IMR-90 (cell line): ENCODE measurements around the gene ARL14EPL. TPM values are rescaled to one million over a fixed set of nuclear protein-coding genes. Genes with fewer than 3 reads are reported as not detected.

Experiments used
- ATAC-seq: fragments of 200-7000 bp; cut with Tn5 transposase; 2 replicates; pipeline ENCODE4 v1.9.1; 2020; ENCODE audit warnings: low read depth, mild to moderate bottlenecking, moderate library complexity
- BruUV-seq: library from RNA; stranded (reverse); fragments of 400-500 nt; replicated peaks from 2 replicates; lab custom pipeline; 2021; lab: Mats Ljungman, UMichigan
- CTCF ChIA-PET: fragments of 300-600 bp; formaldehyde crosslinking; extraction: SDS; loops from one replicate; lab custom pipeline; 2021; ENCODE audit warnings: antibody characterized with exemption; lab: Yijun Ruan, JAX
- POLR2A ChIA-PET: fragments of 300-600 bp; sonication (Branson Sonifier 250); formaldehyde crosslinking; loops from one replicate; lab custom pipeline; 2022; ENCODE audit warnings: antibody characterized with exemption; ENCODE audit not compliant: unreplicated experiment; lab: Charles Lee
- DNase-seq: peaks from one replicate; pipeline ENCODE4 v3.0.0; 2013
- H2AFZ ChIP-seq: replicated peaks from 2 replicates; pipeline ENCODE3; 2013; ENCODE audit warnings: low read length, mild to moderate bottlenecking; ENCODE audit not compliant: poor library complexity
- H2AK5ac ChIP-seq: 2 replicates; pipeline ENCODE4 v1.6.1; 2013; ENCODE audit warnings: low read depth, low read length, inconsistent platforms
- H2AK9ac ChIP-seq: replicated peaks from 2 replicates; pipeline ENCODE3; 2013; ENCODE audit warnings: mild to moderate bottlenecking, low read depth, low read length, moderate library complexity; ENCODE audit not compliant: poor library complexity
- H2BK120ac ChIP-seq: 2 replicates; pipeline ENCODE4 v1.6.1; 2013; ENCODE audit warnings: low read depth, low read length, inconsistent platforms
- H2BK15ac ChIP-seq: 3 replicates; pipeline ENCODE4 v1.6.1; 2013; ENCODE audit warnings: low read depth, low read length, inconsistent platforms
- H2BK20ac ChIP-seq: 2 replicates; pipeline ENCODE4 v1.6.1; 2013; ENCODE audit warnings: low read depth, mild to moderate bottlenecking, inconsistent platforms, low read length, moderate library complexity
- H2BK5ac ChIP-seq: 2 replicates; pipeline ENCODE4 v1.6.1; 2013; ENCODE audit warnings: mild to moderate bottlenecking, low read depth, low read length, inconsistent platforms; ENCODE audit not compliant: poor library complexity, severe bottlenecking
- H3K14ac ChIP-seq: replicated peaks from 2 replicates; pipeline ENCODE4 v1.6.1; 2013; ENCODE audit warnings: low read depth, low read length, inconsistent platforms
- H3K18ac ChIP-seq: 2 replicates; pipeline ENCODE4 v1.6.1; 2013; ENCODE audit warnings: low read depth, low read length, control low read depth
- H3K23ac ChIP-seq: 2 replicates; pipeline ENCODE4 v1.6.1; 2013; ENCODE audit warnings: low read depth, low read length, inconsistent platforms
- H3K27ac ChIP-seq: 2 replicates; pipeline ENCODE4 v1.5.1; 2013; ENCODE audit warnings: mild to moderate bottlenecking, control low read depth, low read length; ENCODE audit not compliant: insufficient read depth
- H3K27me3 ChIP-seq: 2 replicates; pipeline ENCODE4 v1.6.1; 2013; ENCODE audit warnings: low read length; ENCODE audit not compliant: control insufficient read depth, insufficient read depth
- H3K36me3 ChIP-seq: 2 replicates; pipeline ENCODE4 v1.6.1; 2013; ENCODE audit warnings: low read length, mixed read lengths; ENCODE audit not compliant: control insufficient read depth, insufficient read depth
- H3K4ac ChIP-seq: 2 replicates; pipeline ENCODE4 v1.6.1; 2013; ENCODE audit warnings: low read depth, low read length, inconsistent platforms
- H3K4me1 ChIP-seq: 2 replicates; pipeline ENCODE4 v1.6.1; 2013; ENCODE audit warnings: low read length, mixed read lengths; ENCODE audit not compliant: control insufficient read depth, insufficient read depth
- H3K4me2 ChIP-seq: 2 replicates; pipeline ENCODE4 v1.6.1; 2013; ENCODE audit warnings: low read depth, mild to moderate bottlenecking, control low read depth, low read length, moderate library complexity
- H3K4me3 ChIP-seq: 2 replicates; pipeline ENCODE4 v1.5.1; 2013; ENCODE audit warnings: low read depth, mild to moderate bottlenecking, control low read depth, low read length, moderate library complexity; ENCODE audit not compliant: insufficient read depth
- H3K56ac ChIP-seq: 2 replicates; pipeline ENCODE4 v1.6.1; 2013; ENCODE audit warnings: low read length, inconsistent platforms; ENCODE audit not compliant: insufficient read depth; ENCODE audit errors: extremely low read depth
- H3K79me1 ChIP-seq, 2 experiments: 2 replicates each; pipeline ENCODE4 v1.6.1; 2013; ENCODE audit warnings: low read length in 2 of 2, inconsistent platforms in 1 of 2, low read depth in 1 of 2
- H3K9ac ChIP-seq: 2 replicates; pipeline ENCODE4 v1.6.1; 2013; ENCODE audit warnings: low read depth, low read length, control low read depth
- H3K9me1 ChIP-seq: 2 replicates; pipeline ENCODE4 v1.6.1; 2013; ENCODE audit warnings: low read length, inconsistent platforms; ENCODE audit not compliant: insufficient read depth
- H3K9me3 ChIP-seq: 2 replicates; pipeline ENCODE4 v1.6.1; 2013; ENCODE audit warnings: low read length; ENCODE audit not compliant: control insufficient read depth, insufficient read depth
- H4K20me1 ChIP-seq: 2 replicates; pipeline ENCODE4 v1.6.1; 2013; ENCODE audit warnings: low read length, inconsistent platforms; ENCODE audit not compliant: insufficient read depth
- H4K5ac ChIP-seq: 2 replicates; pipeline ENCODE4 v1.6.1; 2013; ENCODE audit warnings: mild to moderate bottlenecking, low read depth, low read length, control low read depth
- H4K8ac ChIP-seq, 2 experiments: 2 replicates each; pipeline ENCODE4 v1.6.1; 2013; ENCODE audit warnings: low read depth in 2 of 2, low read length in 2 of 2, control low read depth in 1 of 2, inconsistent platforms in 1 of 2
- H4K91ac ChIP-seq: 2 replicates; pipeline ENCODE4 v1.6.1; 2013; ENCODE audit warnings: low read depth, low read length, inconsistent platforms; ENCODE audit not compliant: insufficient read depth
- FOS ChIP-seq: fragments of 150-350 bp; IDR thresholded peaks from 2 replicates; pipeline ENCODE4 v1.6.1; 2016; ENCODE audit warnings: low read depth, low read length
- NFE2L2 ChIP-seq: fragments of 150-350 bp; IDR thresholded peaks from 2 replicates; pipeline ENCODE4 v1.6.1; 2016; ENCODE audit warnings: low read depth, mild to moderate bottlenecking, low read length
- POLR2A ChIP-seq: IDR thresholded peaks from 2 replicates; pipeline ENCODE4 v1.6.1; 2012; ENCODE audit warnings: mild to moderate bottlenecking, low read depth, low read length
- WGBS, 2 experiments: methylation state at CpG; one replicate each; pipeline versions ENCODE4 v1.1.5 to v1.1.7; 2013; ENCODE audit warnings: missing lambda C conversion rate in 2 of 2; ENCODE audit not compliant: insufficient read length in 1 of 2; ENCODE audit errors: extremely low coverage in 2 of 2; 5-methylcytosine and 5-hydroxymethylcytosine counted together
- dilution Hi-C: fragments of 300-500 bp; cut with HindIII; formaldehyde crosslinking; loops from one replicate; pipeline ENCODE4 v1.14.3; 2018; ENCODE audit warnings: low sequenced_read_pairs; ENCODE audit not compliant: unreplicated experiment
- in situ Hi-C: fragments of 300-500 bp; cut with MboI; formaldehyde crosslinking; loops from 3 replicates; pipeline ENCODE4 v1.14.3; 2019; ENCODE audit warnings: low sequenced_read_pairs, inconsistent platforms, mixed read lengths
- intact Hi-C: fragments of 100-400 bp; cut with micrococcal nuclease; formaldehyde crosslinking; loops from 2 replicates; pipeline ENCODE4 v1.10.0; 2022
- polyA plus RNA-seq, 3 experiments: library from polyadenylated mRNA; depleted of rRNA; stranded (reverse); fragments of >200 nt; gene quantifications; 2 replicates each; pipeline ENCODE4 v1.2.3, GENCODE V29; 2012; ENCODE audit warnings: low replicate concordance in 1 of 3
- total RNA-seq: library from RNA; depleted of rRNA; stranded (reverse); fragments of >200 nt; gene quantifications from 2 replicates; pipeline ENCODE4 v1.2.3, GENCODE V29; 2012
- TF ChIP-seq, protein P1 (sequence below): conservative IDR thresholded peaks from 2 replicates; pipeline ENCODE4 v1.5.1; 2012; ENCODE audit warnings: mild to moderate bottlenecking, low read depth, low read length, improper control_type of control experiment
- TF ChIP-seq, protein P2 (sequence below): fragments of 150-350 bp; IDR thresholded peaks from 2 replicates; pipeline ENCODE4 v1.6.1; 2017; ENCODE audit warnings: mild to moderate bottlenecking, antibody characterized with exemption, low read length, low read depth
- TF ChIP-seq, protein P3 (sequence below): fragments of 150-350 bp; IDR thresholded peaks from 2 replicates; pipeline ENCODE4 v1.6.1; 2016; ENCODE audit warnings: low read depth, mild to moderate bottlenecking, low read length, moderate library complexity, borderline replicate concordance

Gene ARL14EPL
- total and polyA plus RNA-seq, 2 of the 4 experiments (the other 2 are of a cell fraction) = not detected

DNA sequence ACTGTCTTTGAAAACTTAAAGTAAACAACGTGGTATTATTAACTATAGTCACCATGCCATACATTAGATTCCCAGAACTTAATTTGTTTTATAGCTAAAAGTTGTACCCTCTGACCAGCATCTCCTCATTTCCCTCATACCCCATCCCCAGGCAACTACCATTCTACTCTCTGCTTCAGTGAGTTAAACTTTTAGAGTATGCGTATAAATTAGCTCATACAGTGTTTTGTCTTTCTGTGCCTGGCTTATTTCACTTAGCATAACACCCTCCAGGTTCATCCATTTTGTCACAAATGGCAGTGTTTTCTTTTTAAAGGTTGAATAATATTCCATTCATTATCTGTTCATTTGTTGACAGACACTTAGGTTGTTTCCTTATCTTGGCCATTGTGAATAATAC, 66.7 kb downstream of the ARL14EPL start:
- Histone ChIP-seq H3K27ac (no peak overlapping the region), H3K27me3 (no peaks in the 10 kb centered on the region), H2AK9ac (no peak overlapping the region), H3K4me2 (no peak overlapping the region), H3K4me1 (no peaks in the 10 kb centered on the region), H4K91ac (no peak overlapping the region), H3K4me3 (no peak overlapping the region), H2BK20ac (no peak overlapping the region), H3K9ac (no peak overlapping the region), H4K20me1 (no peaks in the 10 kb centered on the region), H3K9me1 (no peaks in the 10 kb centered on the region), H3K36me3 (0 out of 2 replicates have a peak, but pooled peaks cover 1% of the 10 kb centered on the region), H2AK5ac (no peak overlapping the region), H3K14ac (no peak overlapping the region), H2BK5ac (no peak overlapping the region), H4K5ac (no peak overlapping the region), H3K56ac (no peak overlapping the region), H2BK15ac (no peak overlapping the region), H3K9me3 (no peaks in the 10 kb centered on the region), H3K23ac (no peak overlapping the region), H2BK120ac (no peak overlapping the region), H4K8ac (no peak overlapping the region), H3K79me1 (no peaks in the 10 kb centered on the region), H3K4ac (no peak overlapping the region), H3K18ac (no peak overlapping the region), H2AFZ (no peak overlapping the region)
- TF ChIP-seq, protein P1, sequence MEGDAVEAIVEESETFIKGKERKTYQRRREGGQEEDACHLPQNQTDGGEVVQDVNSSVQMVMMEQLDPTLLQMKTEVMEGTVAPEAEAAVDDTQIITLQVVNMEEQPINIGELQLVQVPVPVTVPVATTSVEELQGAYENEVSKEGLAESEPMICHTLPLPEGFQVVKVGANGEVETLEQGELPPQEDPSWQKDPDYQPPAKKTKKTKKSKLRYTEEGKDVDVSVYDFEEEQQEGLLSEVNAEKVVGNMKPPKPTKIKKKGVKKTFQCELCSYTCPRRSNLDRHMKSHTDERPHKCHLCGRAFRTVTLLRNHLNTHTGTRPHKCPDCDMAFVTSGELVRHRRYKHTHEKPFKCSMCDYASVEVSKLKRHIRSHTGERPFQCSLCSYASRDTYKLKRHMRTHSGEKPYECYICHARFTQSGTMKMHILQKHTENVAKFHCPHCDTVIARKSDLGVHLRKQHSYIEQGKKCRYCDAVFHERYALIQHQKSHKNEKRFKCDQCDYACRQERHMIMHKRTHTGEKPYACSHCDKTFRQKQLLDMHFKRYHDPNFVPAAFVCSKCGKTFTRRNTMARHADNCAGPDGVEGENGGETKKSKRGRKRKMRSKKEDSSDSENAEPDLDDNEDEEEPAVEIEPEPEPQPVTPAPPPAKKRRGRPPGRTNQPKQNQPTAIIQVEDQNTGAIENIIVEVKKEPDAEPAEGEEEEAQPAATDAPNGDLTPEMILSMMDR = no peak
- TF ChIP-seq, protein P2, sequence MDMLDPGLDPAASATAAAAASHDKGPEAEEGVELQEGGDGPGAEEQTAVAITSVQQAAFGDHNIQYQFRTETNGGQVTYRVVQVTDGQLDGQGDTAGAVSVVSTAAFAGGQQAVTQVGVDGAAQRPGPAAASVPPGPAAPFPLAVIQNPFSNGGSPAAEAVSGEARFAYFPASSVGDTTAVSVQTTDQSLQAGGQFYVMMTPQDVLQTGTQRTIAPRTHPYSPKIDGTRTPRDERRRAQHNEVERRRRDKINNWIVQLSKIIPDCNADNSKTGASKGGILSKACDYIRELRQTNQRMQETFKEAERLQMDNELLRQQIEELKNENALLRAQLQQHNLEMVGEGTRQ = no peak
- TF ChIP-seq POLR2A (no peak), NFE2L2 (no peak), FOS (no peak)
- TF ChIP-seq, protein P3, sequence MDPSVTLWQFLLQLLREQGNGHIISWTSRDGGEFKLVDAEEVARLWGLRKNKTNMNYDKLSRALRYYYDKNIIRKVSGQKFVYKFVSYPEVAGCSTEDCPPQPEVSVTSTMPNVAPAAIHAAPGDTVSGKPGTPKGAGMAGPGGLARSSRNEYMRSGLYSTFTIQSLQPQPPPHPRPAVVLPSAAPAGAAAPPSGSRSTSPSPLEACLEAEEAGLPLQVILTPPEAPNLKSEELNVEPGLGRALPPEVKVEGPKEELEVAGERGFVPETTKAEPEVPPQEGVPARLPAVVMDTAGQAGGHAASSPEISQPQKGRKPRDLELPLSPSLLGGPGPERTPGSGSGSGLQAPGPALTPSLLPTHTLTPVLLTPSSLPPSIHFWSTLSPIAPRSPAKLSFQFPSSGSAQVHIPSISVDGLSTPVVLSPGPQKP = no peak
- POLR2A ChIA-PET = no interaction called here
- no CpG with 5 or more reads among the region's 2 CpGs for WGBS, 2 experiments
- in situ Hi-C loops = no loop called here
- DNase-seq (no peak), ATAC-seq (no peak)
- CTCF ChIA-PET = no interaction called here
- dilution Hi-C loops = no loop called here
- no TSS peak for BruUV-seq
- intact Hi-C loops = no loop called here
